ENCODE measurements around the gene TMSB10.
A peak's percentile ranks its signal among the peaks of the same experiment; 100 is the strongest.
"Not testable (repeated sequence)": the region's sequence is repeated elsewhere in the genome, so short reads cannot be mapped to it uniquely, and the experiment has no call there.

The TMSB10 gene

DNA sequence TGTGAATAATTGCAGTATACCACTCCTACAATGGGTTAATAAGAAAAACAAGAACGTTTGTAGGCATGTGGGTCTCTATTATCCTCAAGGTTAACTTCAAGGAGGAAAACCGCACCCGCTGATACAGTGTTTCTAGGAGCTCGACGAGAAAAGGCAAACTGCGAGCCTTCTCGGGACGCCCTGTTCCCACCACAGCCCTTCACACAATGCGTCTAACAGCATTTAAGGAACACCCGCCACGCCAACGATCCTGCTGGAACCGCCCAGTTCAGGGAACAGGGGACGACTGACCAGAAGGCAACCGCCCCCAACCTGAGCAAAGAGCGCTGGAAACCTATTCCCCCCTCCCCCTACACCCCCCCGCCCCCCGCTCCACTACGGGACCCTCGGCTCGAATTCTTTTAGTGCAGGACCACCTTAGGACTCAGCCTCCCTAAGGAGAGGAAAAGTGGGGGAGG lies 710 bp upstream of the TMSB10 start:
- DNase-seq, result peak; percentile 61

- no peak for DNase-seq
Measured at GRCh38 chr2:84906108-84906899, 848 bp downstream of the TMSB10 start.

DNA sequence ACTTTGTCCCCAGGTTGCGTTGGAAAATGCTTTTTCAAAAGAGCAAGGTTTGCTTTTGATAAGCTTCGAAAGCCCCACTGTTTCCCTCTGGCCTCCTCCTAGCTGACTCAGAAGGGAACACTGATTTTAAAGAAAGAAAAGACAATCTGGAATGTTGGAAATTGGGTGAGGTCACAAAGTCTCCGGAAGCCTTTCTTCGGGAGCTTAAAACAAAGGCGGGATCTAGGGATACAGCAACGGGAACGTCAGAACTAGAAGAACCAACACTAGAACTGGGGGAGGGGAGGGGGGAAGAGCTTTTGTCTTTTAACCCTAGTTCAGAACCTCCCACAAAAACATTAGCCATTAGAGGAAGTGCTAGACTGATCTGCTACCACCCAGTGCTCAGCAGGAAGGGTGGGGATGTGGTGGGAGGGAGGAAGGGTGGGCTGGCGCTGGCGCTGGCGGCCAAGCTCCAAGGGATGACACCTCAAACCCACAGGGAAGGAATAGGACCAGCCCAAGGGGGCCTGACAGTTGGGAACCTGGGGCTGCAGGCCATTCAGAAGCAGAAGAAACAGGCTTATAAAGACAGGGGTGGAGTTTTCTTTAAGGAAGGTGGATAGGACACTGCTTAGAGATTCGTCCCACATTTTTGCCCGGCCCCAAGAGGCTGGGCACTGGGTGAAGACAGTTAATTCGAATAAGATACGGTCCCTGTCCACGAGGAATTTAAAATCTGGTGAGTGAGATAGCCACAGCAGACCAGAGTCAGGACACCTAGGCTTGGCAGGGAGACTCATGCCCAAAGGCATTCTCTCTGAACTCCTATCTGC lies 1.7 kb downstream of the TMSB10 start:
- DNase-seq, result peak; percentile 19

GRCh38 chr2:84908948-84909713 lies 3.7 kb downstream of the TMSB10 start:
- DNase-seq, result no peak

- no peak for DNase-seq
Measured at GRCh38 chr2:84911135-84911678, 5.8 kb downstream of the TMSB10 start.

GRCh38 chr2:84912984-84913383 lies 7.5 kb downstream of the TMSB10 start:
- no peak for DNase-seq

- DNase-seq, result no peak
Measured at GRCh38 chr2:84914334-84914733, 8.9 kb downstream of the TMSB10 start.

DNA sequence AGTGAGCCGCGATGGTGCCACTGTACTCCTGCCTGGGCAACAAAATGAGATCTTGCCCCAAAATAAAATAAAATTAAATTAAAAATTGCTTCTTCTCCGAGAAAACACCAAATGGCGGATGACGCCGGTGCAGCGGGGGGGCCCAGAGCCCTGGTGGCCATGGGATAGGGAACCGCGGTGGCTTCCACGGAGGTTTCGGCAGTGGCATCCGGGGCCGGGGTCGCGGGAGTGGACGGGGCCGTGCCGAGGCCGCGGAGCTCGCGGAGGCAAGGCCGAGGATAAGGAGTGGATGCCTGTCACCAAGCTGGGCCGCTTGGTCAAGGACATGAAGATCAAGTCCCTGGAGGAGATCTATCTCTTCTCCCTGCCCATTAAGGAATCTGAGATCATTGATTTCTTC lies 10.2 kb downstream of the TMSB10 start:
- not testable (repeated sequence) for DNase-seq

GRCh38 chr2:84917821-84918220 lies 12.4 kb downstream of the TMSB10 start:
- DNase-seq, result not testable (repeated sequence)

GRCh38 chr2:84918430-84918829 lies 13.0 kb downstream of the TMSB10 start:
- no peak for DNase-seq

DNA sequence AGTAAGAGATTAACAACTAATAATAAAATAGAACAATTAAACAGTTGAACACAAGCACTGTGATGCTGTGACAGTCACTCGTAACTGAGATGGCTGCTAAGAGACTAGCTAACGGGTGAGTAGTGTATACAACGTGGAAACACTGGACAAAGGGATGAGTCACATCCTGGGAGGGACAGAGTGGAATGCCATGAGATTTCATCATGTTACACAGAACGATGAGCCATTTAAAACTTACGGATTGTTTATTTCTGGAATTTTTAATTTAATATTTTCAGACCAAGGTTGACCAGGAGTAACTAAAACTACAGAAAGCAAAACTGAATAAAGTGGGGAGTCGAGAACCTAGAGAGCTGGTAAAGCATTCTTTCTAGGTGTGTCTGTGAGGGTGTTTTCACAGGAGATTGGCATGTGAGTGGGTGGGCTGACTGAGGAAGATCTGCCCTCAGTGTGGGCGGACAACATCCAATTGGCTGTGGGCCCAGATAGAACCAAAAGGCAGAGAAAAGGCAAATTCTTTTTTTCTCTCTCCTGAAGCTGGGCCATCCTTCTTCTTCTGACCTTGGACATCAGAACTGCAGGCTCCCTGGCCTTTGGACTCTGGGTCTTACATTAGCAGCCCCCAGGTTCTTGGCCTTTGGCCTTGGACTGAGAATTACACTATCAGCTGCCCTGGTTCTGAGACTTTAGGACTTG lies 14.6 kb downstream of the TMSB10 start:
- DNase-seq, result no peak

- DNase-seq, result no peak
Measured at GRCh38 chr2:84923009-84923408, 17.6 kb downstream of the TMSB10 start.

GRCh38 chr2:84924173-84925106 lies 19.0 kb downstream of the TMSB10 start:
- no peak for DNase-seq

GRCh38 chr2:84925336-84925723 lies 19.9 kb downstream of the TMSB10 start:
- no peak for DNase-seq

GRCh38 chr2:84925724-84926376 lies 20.4 kb downstream of the TMSB10 start:
- DNase-seq, result peak; percentile 90

DNA sequence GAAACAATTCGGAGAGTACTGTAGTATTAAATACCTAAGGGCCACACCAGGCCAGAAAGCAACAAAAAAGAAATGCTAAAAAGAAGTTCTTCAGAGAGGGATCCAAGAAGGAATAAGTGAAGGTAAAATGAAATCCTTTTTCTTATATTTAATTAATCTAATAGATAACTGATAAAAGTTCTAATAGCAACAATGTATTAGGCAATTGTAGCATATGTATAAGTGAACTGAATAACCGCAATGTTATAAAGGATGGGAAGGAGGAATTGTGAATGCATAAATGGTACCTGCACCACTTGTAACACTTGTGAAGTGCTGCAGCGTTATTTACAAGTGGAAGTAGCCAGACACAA lies 21.8 kb downstream of the TMSB10 start:
- no peak for DNase-seq

GRCh38 chr2:84931384-84931821 lies 25.9 kb downstream of the TMSB10 start:
- no peak for DNase-seq

GRCh38 chr2:84938194-84938879 lies 32.9 kb downstream of the TMSB10 start:
- DNase-seq, result no peak

DNA sequence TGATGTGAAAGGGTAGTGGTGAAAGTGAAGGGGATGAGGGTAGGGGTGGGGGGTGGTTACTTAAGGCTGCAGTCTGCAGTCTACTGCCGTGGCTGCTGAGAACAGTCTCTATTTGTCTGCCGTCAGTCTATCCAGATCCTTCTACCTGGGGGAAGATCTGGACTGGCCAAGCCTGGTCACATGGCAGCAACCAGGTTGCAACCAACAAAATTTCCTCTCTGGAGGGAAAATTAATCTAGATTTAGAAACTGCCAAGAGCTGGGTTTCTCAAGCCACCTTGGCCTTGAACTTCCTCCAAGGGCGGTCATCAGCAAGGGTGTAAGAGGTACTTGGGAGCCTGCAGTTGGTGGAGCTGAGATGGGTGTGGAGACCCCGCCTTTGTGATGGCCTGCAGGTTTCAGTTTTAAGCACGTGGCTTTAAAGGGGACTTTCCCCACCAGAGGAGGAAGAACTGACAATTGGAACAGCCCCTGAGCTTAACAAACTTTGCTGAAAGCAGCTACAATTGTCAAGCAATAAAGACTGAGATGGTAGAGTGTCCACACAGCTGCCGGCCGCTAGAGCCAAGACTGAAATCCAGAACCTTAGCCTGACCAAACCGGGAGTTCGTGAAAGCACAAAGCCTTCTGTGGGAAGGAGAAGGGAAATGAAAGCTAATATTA lies 34.1 kb downstream of the TMSB10 start:
- no peak for DNase-seq

GRCh38 chr2:84940088-84940470 lies 34.6 kb downstream of the TMSB10 start:
- DNase-seq, result no peak

Measured in DMS79 treated with DMSO at 0.1 percent for 48 hours (cell line).